Endothelial cell of umbilical vein (primary cell): ENCODE measurements around the gene IP6K3.

ENCODE experiments used
- CTCF ChIP-seq, 2 donors: IDR thresholded peaks; 1 replicate in 1 of 2; 2 replicates in 1 of 2; pipeline ENCODE4 v1.5.1; 2011; ENCODE audit warnings: low read length in 2 of 2, mild to moderate bottlenecking in 2 of 2, moderate library complexity in 2 of 2, control low read depth in 1 of 2, inconsistent platforms in 1 of 2, low read depth in 1 of 2; ENCODE audit not compliant: insufficient read depth in 1 of 2; ENCODE audit errors: extremely low read depth in 1 of 2
- EZH2 ChIP-seq: IDR thresholded peaks from 2 replicates; pipeline ENCODE4 v1.6.1; 2012; ENCODE audit warnings: borderline replicate concordance, low read depth, mild to moderate bottlenecking, moderate library complexity, low read length, inconsistent platforms; ENCODE audit not compliant: severe bottlenecking
- GATA2 ChIP-seq: IDR thresholded peaks from 2 replicates; pipeline ENCODE4 v1.7.0; 2011; ENCODE audit warnings: low read depth, mild to moderate bottlenecking, moderate library complexity, mixed read lengths, low read length; ENCODE audit not compliant: insufficient read length, insufficient read depth
- JUN ChIP-seq: IDR thresholded peaks from 2 replicates; pipeline ENCODE4 v1.6.1; 2011; ENCODE audit warnings: borderline replicate concordance, low read depth; ENCODE audit not compliant: insufficient read length, insufficient read depth
- POLR2A ChIP-seq: IDR thresholded peaks from 2 replicates; pipeline ENCODE4 v1.6.1; 2012; ENCODE audit warnings: low read depth, mild to moderate bottlenecking, control low read depth, low read length
- POLR2AphosphoS5 ChIP-seq: IDR thresholded peaks from 2 replicates; pipeline ENCODE4 v1.6.1; 2012; ENCODE audit warnings: low read depth, mild to moderate bottlenecking, control low read depth, low read length, moderate library complexity; ENCODE audit not compliant: insufficient read depth

GRCh38 chr6:33787954-33788693 is 41.4 kb upstream of the IP6K3 start:
- peak; percentile 87 for TF ChIP-seq POLR2AphosphoS5
- no peak for TF ChIP-seq CTCF (IDR thresholded peaks at IDR 0.05; ENCODE audit: extremely low read depth in 1 of 2, insufficient read depth in 1 of 2, low read depth in 1 of 2, low read length in 2 of 2)
- peak; percentile 81 for TF ChIP-seq POLR2A
- no peak for TF ChIP-seq EZH2
- TF ChIP-seq JUN: no peak
- TF ChIP-seq GATA2: no peak
